Measurements from ENCODE around the gene ABCC11. TPM values are rescaled to one million over a fixed set of nuclear protein-coding genes. Genes with fewer than 3 reads are reported as not detected.

Gene ABCC11
- total RNA-seq, 4 donors from 2014 or later = 0.09 to 0.57 (median 0.19) TPM; not detected in 1

DNA sequence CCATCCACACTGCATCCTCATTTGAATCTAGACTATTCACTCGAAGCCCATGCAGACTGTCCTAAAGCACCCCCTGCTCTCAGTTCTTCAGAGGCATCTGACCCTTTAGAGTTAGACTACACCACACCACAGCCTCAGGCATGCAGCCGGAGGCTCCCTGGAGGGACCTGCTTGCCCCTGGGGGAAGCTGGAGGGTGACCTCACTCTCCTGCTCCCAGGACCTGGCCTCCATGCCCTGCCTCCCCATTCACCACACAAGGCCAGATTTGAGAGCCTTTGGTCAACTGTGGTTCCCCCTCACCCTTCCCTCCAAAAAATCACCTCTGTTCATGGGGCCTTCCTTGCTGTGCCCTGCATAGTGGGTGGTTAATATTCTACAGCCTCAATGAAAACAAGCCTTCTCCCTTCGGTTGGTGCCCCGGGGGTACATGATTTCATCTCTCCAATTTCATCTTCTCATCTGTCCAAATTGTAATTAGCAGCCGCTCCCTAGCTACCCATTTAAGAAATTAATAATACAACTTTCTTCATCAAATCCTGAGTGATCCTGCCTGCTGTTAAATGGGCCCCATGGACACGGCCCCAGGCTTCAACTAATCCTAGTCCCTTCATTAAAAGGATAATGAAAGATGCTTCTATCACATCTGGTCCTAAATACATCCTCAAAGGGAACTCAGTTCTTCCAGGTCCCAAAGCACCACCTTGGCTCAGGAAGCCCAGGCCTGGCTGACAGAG, 116.0 kb downstream of the ABCC11 start:
- H3K4me3 ChIP-seq = no peak overlapping the region
- no peak overlapping the region for H3K27ac ChIP-seq
- H3K36me3 ChIP-seq = no peaks in the 10 kb centered on the region
- H3K27me3 ChIP-seq = peaks cover 0 to 16% (median 0%) of the 10 kb centered on the region in 4 donors
- H3K9me3 ChIP-seq = no peaks in the 10 kb centered on the region
- H3K4me1 ChIP-seq = peaks cover 0 to 11% (median 0%) of the 10 kb centered on the region in 3 donors
- intact Hi-C loops (cut with DNase I) = no loop called here
- no peak for DNase-seq
- TF ChIP-seq, protein P1, sequence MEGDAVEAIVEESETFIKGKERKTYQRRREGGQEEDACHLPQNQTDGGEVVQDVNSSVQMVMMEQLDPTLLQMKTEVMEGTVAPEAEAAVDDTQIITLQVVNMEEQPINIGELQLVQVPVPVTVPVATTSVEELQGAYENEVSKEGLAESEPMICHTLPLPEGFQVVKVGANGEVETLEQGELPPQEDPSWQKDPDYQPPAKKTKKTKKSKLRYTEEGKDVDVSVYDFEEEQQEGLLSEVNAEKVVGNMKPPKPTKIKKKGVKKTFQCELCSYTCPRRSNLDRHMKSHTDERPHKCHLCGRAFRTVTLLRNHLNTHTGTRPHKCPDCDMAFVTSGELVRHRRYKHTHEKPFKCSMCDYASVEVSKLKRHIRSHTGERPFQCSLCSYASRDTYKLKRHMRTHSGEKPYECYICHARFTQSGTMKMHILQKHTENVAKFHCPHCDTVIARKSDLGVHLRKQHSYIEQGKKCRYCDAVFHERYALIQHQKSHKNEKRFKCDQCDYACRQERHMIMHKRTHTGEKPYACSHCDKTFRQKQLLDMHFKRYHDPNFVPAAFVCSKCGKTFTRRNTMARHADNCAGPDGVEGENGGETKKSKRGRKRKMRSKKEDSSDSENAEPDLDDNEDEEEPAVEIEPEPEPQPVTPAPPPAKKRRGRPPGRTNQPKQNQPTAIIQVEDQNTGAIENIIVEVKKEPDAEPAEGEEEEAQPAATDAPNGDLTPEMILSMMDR (IDR thresholded peaks at IDR 0.05) = no peak
- TF ChIP-seq POLR2A (IDR thresholded peaks at IDR 0.05) = no peak
- WGBS, 2 donors = 66 to 86% methylated on average over 6 of the region's 6 CpGs

DNA sequence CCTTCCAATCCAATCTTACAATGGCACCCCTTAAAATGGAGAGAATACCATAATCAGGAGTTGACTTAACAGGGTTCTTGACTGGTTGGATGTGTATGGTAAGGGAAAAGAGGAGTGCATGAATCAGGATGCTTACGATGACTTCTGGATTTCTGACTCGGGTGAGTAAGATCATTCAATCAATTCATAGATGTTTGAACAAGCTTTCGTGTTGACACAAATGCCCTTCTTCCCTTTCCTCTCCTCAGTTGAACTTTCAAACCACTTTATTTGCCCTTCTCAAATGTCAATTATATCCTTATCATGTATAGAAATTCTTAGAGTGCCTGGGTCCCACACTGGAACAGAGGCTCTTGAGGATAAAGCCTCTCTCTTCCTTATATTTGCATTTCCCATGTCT, 117.4 kb downstream of the ABCC11 start:
- TF ChIP-seq, protein P1 (IDR thresholded peaks at IDR 0.05) = no peak
- TF ChIP-seq POLR2A (IDR thresholded peaks at IDR 0.05) = no peak
- intact Hi-C loops (cut with DNase I) = no loop called here
- H3K36me3 ChIP-seq = no peaks in the 10 kb centered on the region
- H3K27ac ChIP-seq = no peak overlapping the region
- H3K4me3 ChIP-seq = no peak overlapping the region
- H3K27me3 ChIP-seq = peaks cover 0 to 22% (median 0%) of the 10 kb centered on the region in 4 donors
- H3K4me1 ChIP-seq = peaks cover 0 to 11% (median 0%) of the 10 kb centered on the region in 3 donors
- no peak for DNase-seq
- no peaks in the 10 kb centered on the region for H3K9me3 ChIP-seq
- WGBS, 2 donors = 30 to 57% methylated on average over 3 of the region's 3 CpGs

DNA sequence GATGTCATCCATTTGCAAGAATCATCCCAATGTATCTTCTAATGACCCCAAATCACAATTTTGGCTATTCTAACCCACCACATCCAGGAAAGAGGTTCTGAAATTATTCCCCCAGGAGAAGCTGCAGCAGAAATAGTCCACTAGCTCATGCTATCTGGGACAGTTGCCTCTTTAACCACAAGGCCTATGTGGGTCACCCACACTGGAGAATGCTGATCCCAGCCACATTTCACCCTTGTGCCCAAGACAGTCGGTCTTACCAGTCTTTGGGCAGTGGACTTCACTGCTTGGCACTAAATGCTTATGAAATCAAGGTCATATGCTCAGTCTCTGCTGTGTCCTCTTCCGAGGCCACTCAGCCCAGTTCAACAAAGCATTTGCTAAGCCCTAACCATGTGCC, 118.6 kb downstream of the ABCC11 start:
- H3K27ac ChIP-seq = no peak overlapping the region
- 90 to 100% methylated on average over 1 to 2 of the region's 2 CpGs for WGBS, 2 donors
- TF ChIP-seq POLR2A (IDR thresholded peaks at IDR 0.05) = no peak
- TF ChIP-seq, protein P1 (IDR thresholded peaks at IDR 0.05) = no peak
- H3K4me3 ChIP-seq = no peak overlapping the region
- peaks cover 0 to 11% (median 0%) of the 10 kb centered on the region in 3 donors for H3K4me1 ChIP-seq
- no peaks in the 10 kb centered on the region for H3K9me3 ChIP-seq
- intact Hi-C loops (cut with DNase I) = no loop called here
- no peak for DNase-seq
- H3K27me3 ChIP-seq = peaks cover 0 to 27% (median 0%) of the 10 kb centered on the region in 4 donors
- H3K36me3 ChIP-seq = no peaks in the 10 kb centered on the region

DNA sequence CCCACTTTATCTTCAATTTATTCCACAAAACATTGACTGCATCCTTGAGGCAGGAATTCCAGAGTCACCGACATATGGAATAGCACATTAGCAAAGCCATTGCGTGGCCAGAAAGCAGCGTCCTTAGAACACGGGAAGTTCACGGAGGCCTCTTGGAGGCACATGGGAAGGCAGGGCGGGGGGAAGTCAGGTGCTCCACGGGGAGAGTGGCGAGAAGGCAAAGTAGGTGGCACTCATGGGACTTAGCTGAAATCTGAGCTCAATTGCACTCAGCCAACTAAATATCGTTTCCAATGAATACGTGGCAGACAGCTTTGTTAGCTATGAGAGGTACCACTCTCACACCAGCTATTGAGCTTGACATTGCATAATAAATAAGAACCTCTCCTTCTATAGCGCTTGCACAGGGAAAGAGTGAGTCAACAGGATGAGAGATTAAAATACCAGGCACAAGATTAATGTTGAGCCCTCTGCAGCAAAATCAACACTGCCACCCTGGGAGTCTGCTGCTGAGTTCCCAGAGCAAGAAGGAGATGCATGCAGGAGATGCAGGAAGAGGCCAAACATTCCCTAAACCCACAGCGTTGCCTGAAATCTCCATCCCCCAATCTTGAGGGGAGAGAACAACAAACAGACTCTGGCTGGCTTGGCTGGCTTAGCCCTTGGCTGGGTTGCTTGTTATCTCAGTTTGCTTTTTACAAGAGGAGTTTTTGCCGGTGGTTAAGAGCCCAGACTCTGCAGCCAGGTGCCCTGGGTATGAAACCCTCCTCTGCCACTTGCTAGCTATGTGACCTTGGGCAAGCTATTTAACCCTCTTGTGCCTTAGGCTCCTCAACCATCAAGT, 120.3 kb downstream of the ABCC11 start:
- DNase-seq = no peak
- 43 to 48% methylated on average over 12 to 13 of the region's 13 CpGs for WGBS, 2 donors
- Histone ChIP-seq H3K9me3 (no peaks in the 10 kb centered on the region), H3K36me3 (no peaks in the 10 kb centered on the region), H3K27me3 (peaks cover 0 to 27% (median 0%) of the 10 kb centered on the region in 4 donors), H3K4me3 (no peak overlapping the region), H3K27ac (no peak overlapping the region), H3K4me1 (peaks cover 0 to 11% (median 0%) of the 10 kb centered on the region in 3 donors)
- intact Hi-C loops (cut with DNase I) = no loop called here
- TF ChIP-seq, protein P1 (IDR thresholded peaks at IDR 0.05) = no peak
- TF ChIP-seq POLR2A (IDR thresholded peaks at IDR 0.05) = no peak

DNA sequence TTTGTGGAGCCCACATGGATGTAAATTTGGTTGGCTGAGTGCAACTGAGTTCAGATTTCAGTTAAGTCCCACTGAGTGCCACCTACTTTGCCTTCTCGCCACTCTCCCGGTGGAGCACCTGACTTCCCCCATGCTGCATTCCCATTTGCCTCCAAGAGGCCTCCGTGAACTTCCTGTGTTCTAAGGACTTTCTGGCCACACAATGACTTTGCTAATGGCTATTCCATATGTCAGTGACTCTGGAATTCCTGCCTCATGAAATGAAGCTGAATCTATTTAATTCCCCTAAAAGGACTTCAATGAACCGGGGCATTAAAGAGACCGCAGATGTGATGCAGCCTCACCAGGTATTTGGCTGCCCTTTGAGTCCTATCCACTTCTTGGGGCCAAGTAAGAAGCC, 121.5 kb downstream of the ABCC11 start:
- intact Hi-C loops (cut with DNase I) = no loop called here
- DNase-seq = no peak
- no peaks in the 10 kb centered on the region for H3K9me3 ChIP-seq
- no peak for TF ChIP-seq POLR2A (IDR thresholded peaks at IDR 0.05)
- TF ChIP-seq, protein P1 (IDR thresholded peaks at IDR 0.05) = no peak
- no peak overlapping the region for H3K27ac ChIP-seq
- 81 to 83% methylated on average over 2 to 5 of the region's 5 CpGs for WGBS, 2 donors
- H3K4me1 ChIP-seq = peaks cover 0 to 11% (median 0%) of the 10 kb centered on the region in 3 donors
- H3K36me3 ChIP-seq = no peaks in the 10 kb centered on the region
- no peak overlapping the region for H3K4me3 ChIP-seq
- peaks cover 0 to 21% (median 0%) of the 10 kb centered on the region in 4 donors for H3K27me3 ChIP-seq
